ENCODE data around the gene CFAP57.

DNA sequence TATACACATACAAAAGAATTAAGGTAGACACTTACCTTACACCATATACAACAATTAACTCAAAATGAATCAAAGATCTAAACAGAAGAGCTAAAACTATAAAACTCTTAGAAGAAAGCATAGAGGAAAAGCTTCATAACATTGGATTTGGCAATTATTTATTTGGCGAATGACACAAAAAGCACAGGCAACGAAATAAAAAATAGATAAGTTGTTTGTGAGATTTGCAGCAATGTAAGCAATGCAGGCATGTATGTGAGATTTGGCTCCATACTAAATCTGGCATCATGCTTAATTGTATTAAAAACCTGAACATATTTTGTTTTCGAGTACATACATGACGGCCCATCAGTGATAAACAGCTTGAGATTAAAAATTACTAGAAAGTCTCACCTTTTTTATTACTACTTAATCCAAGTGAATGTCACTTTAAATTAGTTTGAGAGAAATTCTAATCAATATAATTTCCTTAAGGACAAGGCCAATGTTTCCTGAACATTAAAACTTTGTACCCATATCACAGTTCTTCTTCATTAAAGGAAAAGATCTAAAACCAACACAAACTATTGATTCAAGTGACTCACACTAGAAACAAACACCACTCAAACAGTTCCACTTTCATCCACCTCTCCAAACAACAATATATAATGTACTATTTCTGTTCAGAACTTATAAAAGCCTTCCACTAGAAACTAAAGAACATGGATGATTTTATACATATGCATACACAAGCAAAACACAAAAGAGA, 74.5 kb downstream of the CFAP57 start:
- TF ChIP-seq, protein P1, sequence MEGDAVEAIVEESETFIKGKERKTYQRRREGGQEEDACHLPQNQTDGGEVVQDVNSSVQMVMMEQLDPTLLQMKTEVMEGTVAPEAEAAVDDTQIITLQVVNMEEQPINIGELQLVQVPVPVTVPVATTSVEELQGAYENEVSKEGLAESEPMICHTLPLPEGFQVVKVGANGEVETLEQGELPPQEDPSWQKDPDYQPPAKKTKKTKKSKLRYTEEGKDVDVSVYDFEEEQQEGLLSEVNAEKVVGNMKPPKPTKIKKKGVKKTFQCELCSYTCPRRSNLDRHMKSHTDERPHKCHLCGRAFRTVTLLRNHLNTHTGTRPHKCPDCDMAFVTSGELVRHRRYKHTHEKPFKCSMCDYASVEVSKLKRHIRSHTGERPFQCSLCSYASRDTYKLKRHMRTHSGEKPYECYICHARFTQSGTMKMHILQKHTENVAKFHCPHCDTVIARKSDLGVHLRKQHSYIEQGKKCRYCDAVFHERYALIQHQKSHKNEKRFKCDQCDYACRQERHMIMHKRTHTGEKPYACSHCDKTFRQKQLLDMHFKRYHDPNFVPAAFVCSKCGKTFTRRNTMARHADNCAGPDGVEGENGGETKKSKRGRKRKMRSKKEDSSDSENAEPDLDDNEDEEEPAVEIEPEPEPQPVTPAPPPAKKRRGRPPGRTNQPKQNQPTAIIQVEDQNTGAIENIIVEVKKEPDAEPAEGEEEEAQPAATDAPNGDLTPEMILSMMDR (conservative IDR thresholded peaks at IDR 0.05) = no peak
- TF ChIP-seq EZH2 (IDR thresholded peaks at IDR 0.05; ENCODE audit: low read depth) = no peak
